Neutrophil (primary cell): ENCODE measurements around the gene EYA2.

Source experiments
- H3K27ac ChIP-seq: fragments of 200-600 bp; sonication (generic); 2 replicates; pipeline ENCODE4 v1.5.1; 2016; ENCODE audit warnings: mild to moderate bottlenecking, moderate library complexity
- H3K27me3 ChIP-seq: fragments of 200-600 bp; sonication (generic); 2 replicates; pipeline ENCODE4 v1.6.0; 2016; ENCODE audit warnings: mild to moderate bottlenecking
- H3K36me3 ChIP-seq: fragments of 200-600 bp; sonication (generic); 2 replicates; pipeline ENCODE4 v1.5.1; 2017
- H3K4me1 ChIP-seq, 2 experiments: fragments of 200-600 bp in 1 of 2; sonication (generic) in 1 of 2; 1 replicate in 1 of 2; 2 replicates in 1 of 2; pipeline versions ENCODE4 v1.5.1 to v1.6.1; 2013 to 2016; ENCODE audit warnings: low read depth in 1 of 2, low read length in 1 of 2, mild to moderate bottlenecking in 1 of 2, moderate library complexity in 1 of 2; ENCODE audit not compliant: control insufficient read depth in 1 of 2, insufficient read depth in 1 of 2
- H3K4me3 ChIP-seq, 2 experiments: fragments of 200-600 bp in 1 of 2; sonication (generic) in 1 of 2; 1 replicate in 1 of 2; 2 replicates in 1 of 2; pipeline ENCODE4 v1.5.1; 2013 to 2016; ENCODE audit warnings: low read depth in 1 of 2, low read length in 1 of 2, mild to moderate bottlenecking in 1 of 2, moderate library complexity in 1 of 2
- H3K9me3 ChIP-seq: fragments of 200-600 bp; sonication (generic); 2 replicates; pipeline ENCODE4 v1.5.1; 2016
- TF ChIP-seq, protein P1 (sequence below): fragments of 200-600 bp; sonication (generic); IDR thresholded peaks from 2 replicates; pipeline ENCODE4 v1.5.1; 2016; ENCODE audit warnings: antibody characterized with exemption

The EYA2 gene, protein sequence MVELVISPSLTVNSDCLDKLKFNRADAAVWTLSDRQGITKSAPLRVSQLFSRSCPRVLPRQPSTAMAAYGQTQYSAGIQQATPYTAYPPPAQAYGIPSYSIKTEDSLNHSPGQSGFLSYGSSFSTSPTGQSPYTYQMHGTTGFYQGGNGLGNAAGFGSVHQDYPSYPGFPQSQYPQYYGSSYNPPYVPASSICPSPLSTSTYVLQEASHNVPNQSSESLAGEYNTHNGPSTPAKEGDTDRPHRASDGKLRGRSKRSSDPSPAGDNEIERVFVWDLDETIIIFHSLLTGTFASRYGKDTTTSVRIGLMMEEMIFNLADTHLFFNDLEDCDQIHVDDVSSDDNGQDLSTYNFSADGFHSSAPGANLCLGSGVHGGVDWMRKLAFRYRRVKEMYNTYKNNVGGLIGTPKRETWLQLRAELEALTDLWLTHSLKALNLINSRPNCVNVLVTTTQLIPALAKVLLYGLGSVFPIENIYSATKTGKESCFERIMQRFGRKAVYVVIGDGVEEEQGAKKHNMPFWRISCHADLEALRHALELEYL

DNA sequence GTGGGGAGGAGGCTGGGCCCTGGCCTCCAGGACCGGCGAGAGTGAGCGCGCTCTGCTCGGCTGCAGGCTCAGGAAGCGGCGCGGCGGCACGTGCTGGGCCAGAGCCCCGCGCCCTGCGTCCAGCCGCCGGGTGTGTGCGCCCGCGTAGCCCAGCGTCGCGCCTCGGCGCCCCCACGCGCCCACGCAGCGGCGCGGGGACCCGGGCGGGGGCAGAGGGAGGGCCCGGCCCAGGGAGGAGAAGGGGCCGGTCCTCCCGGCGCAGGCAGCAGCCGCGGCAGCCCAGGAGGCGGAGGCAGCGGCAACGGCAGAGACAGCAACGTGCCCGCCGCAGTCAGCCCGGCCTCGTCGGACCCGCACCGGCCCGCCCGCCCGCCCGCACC, at the start of gene EYA2:
TSS of gene EYA2 (plus strand) at position 265 of the 380 bp plus-strand sequence. CDS start 95,168 bp downstream, outside the sequence.
- H3K4me1 ChIP-seq = no peaks in the 10 kb centered on the region
- TF ChIP-seq, protein P1, sequence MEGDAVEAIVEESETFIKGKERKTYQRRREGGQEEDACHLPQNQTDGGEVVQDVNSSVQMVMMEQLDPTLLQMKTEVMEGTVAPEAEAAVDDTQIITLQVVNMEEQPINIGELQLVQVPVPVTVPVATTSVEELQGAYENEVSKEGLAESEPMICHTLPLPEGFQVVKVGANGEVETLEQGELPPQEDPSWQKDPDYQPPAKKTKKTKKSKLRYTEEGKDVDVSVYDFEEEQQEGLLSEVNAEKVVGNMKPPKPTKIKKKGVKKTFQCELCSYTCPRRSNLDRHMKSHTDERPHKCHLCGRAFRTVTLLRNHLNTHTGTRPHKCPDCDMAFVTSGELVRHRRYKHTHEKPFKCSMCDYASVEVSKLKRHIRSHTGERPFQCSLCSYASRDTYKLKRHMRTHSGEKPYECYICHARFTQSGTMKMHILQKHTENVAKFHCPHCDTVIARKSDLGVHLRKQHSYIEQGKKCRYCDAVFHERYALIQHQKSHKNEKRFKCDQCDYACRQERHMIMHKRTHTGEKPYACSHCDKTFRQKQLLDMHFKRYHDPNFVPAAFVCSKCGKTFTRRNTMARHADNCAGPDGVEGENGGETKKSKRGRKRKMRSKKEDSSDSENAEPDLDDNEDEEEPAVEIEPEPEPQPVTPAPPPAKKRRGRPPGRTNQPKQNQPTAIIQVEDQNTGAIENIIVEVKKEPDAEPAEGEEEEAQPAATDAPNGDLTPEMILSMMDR = no peak
- no peaks in the 10 kb centered on the region for H3K36me3 ChIP-seq
- peaks cover 85% of the 10 kb centered on the region for H3K27me3 ChIP-seq
- no peak within 1 kb of the TSS for H3K27ac ChIP-seq
- no peak within 1 kb of the TSS for H3K4me3 ChIP-seq
- no peaks in the 10 kb centered on the region for H3K9me3 ChIP-seq

DNA sequence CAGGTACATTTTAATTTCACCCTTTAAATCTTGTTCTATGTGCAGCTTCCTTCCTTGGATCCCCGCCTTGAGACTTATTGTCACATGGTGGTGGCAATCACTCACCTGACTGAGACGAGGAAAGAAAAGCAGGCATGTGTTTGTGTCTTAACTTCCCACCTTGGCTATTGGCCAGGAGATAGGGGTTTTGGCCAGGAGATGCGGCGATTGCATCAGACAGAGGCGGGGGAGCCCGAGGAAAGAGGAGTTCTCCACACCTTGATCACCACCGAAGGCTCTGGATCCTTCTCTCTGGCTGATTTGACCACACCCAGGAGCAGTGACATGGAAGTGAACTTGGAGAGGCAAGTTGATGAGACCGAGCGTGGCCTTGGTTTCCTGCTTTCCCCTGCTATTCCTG, 49.7 kb upstream of the EYA2 start:
- Histone ChIP-seq H3K4me3 (no peak overlapping the region), H3K36me3 (no peaks in the 10 kb centered on the region), H3K27me3 (no peaks in the 10 kb centered on the region), H3K27ac (no peak overlapping the region), H3K4me1 (no peaks in the 10 kb centered on the region), H3K9me3 (no peaks in the 10 kb centered on the region)
- TF ChIP-seq, protein P1 = no peak

DNA sequence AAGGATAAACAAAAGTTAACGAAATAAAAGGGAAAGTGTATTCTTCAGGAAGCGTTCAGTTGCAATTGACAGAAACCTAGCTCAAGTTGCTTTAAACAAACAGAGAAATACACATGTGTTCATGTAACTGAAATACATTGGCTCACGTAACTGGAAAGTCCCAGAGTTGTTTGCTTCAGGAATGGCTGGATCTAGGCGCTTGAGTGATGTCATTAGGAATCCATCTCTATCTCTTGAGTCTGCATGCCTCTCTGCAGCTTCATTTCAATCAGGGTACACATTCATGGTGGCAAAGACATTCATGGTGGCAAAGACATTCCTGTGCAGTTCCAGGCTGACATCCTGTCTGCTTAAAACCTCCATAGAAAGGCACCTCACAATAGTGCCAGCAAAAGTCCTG, 45.4 kb upstream of the EYA2 start:
- Histone ChIP-seq H3K36me3 (no peaks in the 10 kb centered on the region), H3K4me1 (no peaks in the 10 kb centered on the region), H3K27me3 (no peaks in the 10 kb centered on the region), H3K9me3 (no peaks in the 10 kb centered on the region), H3K27ac (no peak overlapping the region), H3K4me3 (no peak overlapping the region)
- TF ChIP-seq, protein P1 = no peak

DNA sequence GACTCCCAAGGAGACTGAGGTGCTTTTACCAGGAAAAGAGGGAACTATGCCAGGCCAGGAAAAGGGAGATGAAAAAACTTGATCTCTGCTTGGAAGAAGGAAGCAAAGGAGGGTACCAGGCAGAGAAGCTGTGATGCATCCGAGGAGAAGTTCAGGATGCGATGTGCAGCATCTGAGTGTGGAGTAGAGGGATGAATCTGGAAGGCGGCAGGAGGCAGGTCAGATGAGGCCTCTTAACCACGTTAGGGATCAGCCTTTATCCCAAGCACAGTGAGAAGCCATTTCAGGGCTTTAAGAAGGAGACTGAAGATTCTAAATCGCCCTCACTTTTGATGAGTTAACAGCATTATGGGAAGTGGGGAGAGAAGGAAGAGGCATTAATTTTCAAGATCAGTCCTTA, 44.9 kb upstream of the EYA2 start:
- Histone ChIP-seq H3K27me3 (no peaks in the 10 kb centered on the region), H3K4me1 (no peaks in the 10 kb centered on the region), H3K36me3 (no peaks in the 10 kb centered on the region), H3K4me3 (no peak overlapping the region), H3K9me3 (no peaks in the 10 kb centered on the region), H3K27ac (no peak overlapping the region)
- TF ChIP-seq, protein P1 = no peak

DNA sequence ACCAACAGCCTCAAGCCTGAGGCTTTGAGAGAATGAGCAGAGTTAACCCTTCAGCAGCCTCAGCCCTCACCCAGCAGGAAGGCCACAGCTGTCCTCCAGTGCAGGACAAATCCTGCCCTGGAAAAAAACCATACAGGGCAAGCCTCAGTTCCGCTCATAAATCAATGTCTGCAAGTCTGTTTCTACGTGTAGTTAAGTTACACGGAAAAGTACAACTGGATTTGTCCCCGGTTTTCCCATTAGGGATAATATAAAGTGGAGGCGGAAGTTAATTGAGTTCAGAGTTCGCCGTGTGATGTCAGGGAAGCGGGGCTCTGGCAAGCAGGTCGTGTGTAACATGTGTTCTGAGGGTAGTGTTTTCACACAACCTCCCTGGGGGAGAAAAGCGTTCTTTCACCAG, 44.2 kb upstream of the EYA2 start:
- no peak overlapping the region for H3K4me3 ChIP-seq
- TF ChIP-seq, protein P1 = no peak
- H3K27ac ChIP-seq = no peak overlapping the region
- no peaks in the 10 kb centered on the region for H3K4me1 ChIP-seq
- H3K36me3 ChIP-seq = no peaks in the 10 kb centered on the region
- no peaks in the 10 kb centered on the region for H3K27me3 ChIP-seq
- no peaks in the 10 kb centered on the region for H3K9me3 ChIP-seq
